BJ (cell line): ENCODE results near the gene LRRC49. TPM values are rescaled to one million over a fixed set of nuclear protein-coding genes. Genes with fewer than 3 reads are reported as not detected.
"Not testable (repeated sequence)": the region's sequence is repeated elsewhere in the genome, so short reads cannot be mapped to it uniquely, and the experiment has no call there.

Source experiments
- CTCF ChIA-PET: fragments of 350-600 bp; formaldehyde crosslinking; extraction: SDS; loops from one replicate; lab custom pipeline; 2021; ENCODE audit warnings: antibody characterized with exemption, inconsistent platforms; lab: Yijun Ruan, JAX
- POLR2A ChIA-PET: fragments of 300-600 bp; sonication (Branson Sonifier 250); formaldehyde crosslinking; extraction: SDS; loops from one replicate; lab custom pipeline; 2021; ENCODE audit warnings: antibody characterized with exemption; lab: Charles Lee
- DNase-seq: peaks from one replicate; pipeline ENCODE4 v3.0.0-alpha.2; 2011; ENCODE audit warnings: low read depth
- H3K27me3 ChIP-seq: 2 replicates; pipeline ENCODE4 v1.6.0; 2011; ENCODE audit warnings: low read length; ENCODE audit not compliant: control insufficient read depth, insufficient read depth
- H3K36me3 ChIP-seq: 2 replicates; pipeline ENCODE4 v1.5.1; 2011; ENCODE audit warnings: low read length; ENCODE audit not compliant: control insufficient read depth, insufficient read depth
- H3K4me3 ChIP-seq: 2 replicates; pipeline ENCODE4 v1.5.1; 2011; ENCODE audit warnings: low read depth, mild to moderate bottlenecking, control low read depth, low read length
- polyA plus RNA-seq: library from polyadenylated mRNA; depleted of rRNA; stranded (reverse); fragments of >200 nt; gene quantifications from 2 replicates; pipeline ENCODE4 v1.2.3, GENCODE V29; 2011
- TF ChIP-seq, protein P1 (sequence below): IDR thresholded peaks from 2 replicates; pipeline ENCODE4 v1.5.1; 2011; ENCODE audit warnings: low read depth, mild to moderate bottlenecking, control low read depth, inconsistent platforms, low read length, moderate library complexity; ENCODE audit not compliant: insufficient read depth

LRRC49 gene
- polyA plus RNA-seq, 1 experiment, result 6.2 TPM

DNA sequence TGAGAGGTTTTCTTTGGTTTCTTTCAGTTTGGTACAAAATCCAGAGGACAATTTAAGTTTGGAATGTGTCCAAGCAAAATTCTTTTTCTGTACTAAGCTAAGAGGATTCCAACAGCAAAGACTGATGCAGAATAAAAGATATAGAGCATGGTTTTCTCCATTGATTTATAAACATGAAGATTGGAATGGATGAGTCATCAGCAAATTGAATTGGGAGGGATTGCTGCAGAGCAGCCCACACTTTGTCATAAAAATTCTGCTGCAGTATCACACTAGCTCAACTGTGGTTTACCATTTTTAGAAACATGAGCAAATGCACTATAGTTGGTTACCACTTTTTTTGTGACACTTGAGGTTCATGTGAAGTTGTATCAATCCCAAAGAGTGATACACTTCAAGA, 22.6 kb upstream of the LRRC49 start:
- ChIA-PET CTCF (interaction anchor here (0.7 to 3.8 kb wide), 9 partner anchors 8 to 72 kb away, joined by 3 to 43 read pairs (median 6); partner anchors contain the start of gene LARP6), POLR2A (no interaction called here)
- TF ChIP-seq, protein P1, sequence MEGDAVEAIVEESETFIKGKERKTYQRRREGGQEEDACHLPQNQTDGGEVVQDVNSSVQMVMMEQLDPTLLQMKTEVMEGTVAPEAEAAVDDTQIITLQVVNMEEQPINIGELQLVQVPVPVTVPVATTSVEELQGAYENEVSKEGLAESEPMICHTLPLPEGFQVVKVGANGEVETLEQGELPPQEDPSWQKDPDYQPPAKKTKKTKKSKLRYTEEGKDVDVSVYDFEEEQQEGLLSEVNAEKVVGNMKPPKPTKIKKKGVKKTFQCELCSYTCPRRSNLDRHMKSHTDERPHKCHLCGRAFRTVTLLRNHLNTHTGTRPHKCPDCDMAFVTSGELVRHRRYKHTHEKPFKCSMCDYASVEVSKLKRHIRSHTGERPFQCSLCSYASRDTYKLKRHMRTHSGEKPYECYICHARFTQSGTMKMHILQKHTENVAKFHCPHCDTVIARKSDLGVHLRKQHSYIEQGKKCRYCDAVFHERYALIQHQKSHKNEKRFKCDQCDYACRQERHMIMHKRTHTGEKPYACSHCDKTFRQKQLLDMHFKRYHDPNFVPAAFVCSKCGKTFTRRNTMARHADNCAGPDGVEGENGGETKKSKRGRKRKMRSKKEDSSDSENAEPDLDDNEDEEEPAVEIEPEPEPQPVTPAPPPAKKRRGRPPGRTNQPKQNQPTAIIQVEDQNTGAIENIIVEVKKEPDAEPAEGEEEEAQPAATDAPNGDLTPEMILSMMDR, result no peak
- H3K27me3 ChIP-seq, result no peaks in the 10 kb centered on the region
- no peaks in the 10 kb centered on the region for H3K36me3 ChIP-seq
- H3K4me3 ChIP-seq, result no peak overlapping the region
- DNase-seq, result no peak

- H3K36me3 ChIP-seq, result not testable (repeated sequence)
Observed at GRCh38 chr15:70871490-70871889, 21.1 kb upstream of the LRRC49 start.

GRCh38 chr15:70873232-70874054, 19.2 kb upstream of the LRRC49 start:
- no peak for DNase-seq
- Histone ChIP-seq H3K36me3 (no peaks in the 10 kb centered on the region), H3K27me3 (no peaks in the 10 kb centered on the region), H3K4me3 (no peak overlapping the region)
- TF ChIP-seq, protein P1, result no peak
- ChIA-PET CTCF (interaction anchor here (1.0 to 4.0 kb wide), 9 partner anchors 12 to 192 kb away, joined by 4 to 84 read pairs (median 13); partner anchors contain the start of gene LARP6), POLR2A (no interaction called here)

More at GRCh38 chr15:70871490-70871889, 21.1 kb upstream of the LRRC49 start:
- H3K27me3 ChIP-seq, DNase-seq, POLR2A ChIA-PET, H3K4me3 ChIP-seq: not testable (repeated sequence)
- CTCF ChIA-PET, result interaction anchor here (3.8 kb wide), 1 partner anchor 47 kb away, joined by 43 read pairs; no protein-coding TSS in a partner anchor

GRCh38 chr15:70875001-70875782, 17.4 kb upstream of the LRRC49 start:
- POLR2A ChIA-PET, result no interaction called here

DNA sequence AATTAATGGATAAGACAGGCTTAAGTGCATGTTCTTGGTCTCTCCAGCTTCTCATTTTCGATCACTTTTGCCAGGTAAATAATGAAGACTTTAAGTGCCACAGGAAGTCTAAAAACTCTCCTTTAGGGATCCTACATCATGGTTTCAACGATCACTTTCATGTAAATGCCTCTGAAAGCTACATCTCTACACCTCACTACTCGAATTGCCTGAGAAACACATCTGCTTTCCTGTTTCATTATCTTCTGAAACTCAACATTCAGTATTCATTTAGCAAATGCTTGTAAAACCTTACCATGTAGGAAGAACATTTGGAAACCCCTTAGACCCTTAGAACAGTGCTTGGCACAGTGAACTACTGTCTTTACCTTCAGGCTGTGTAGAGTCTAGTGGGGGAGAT, 16.6 kb upstream of the LRRC49 start:
- TF ChIP-seq, protein P1, result no peak
- no peak for DNase-seq
- CTCF ChIA-PET, result interaction anchor here (2.0 to 4.0 kb wide), 5 partner anchors 9 to 64 kb away, joined by 10 to 84 read pairs (median 16); partner anchors contain the start of gene LARP6
- Histone ChIP-seq H3K4me3 (no peak overlapping the region), H3K27me3 (no peaks in the 10 kb centered on the region), H3K36me3 (no peaks in the 10 kb centered on the region)
- POLR2A ChIA-PET, result no interaction called here

More at GRCh38 chr15:70875001-70875782, 17.4 kb upstream of the LRRC49 start:
- no peak for DNase-seq
- CTCF ChIA-PET, result interaction anchor here (0.7 to 4.0 kb wide), 22 partner anchors 8 to 306 kb away, joined by 3 to 84 read pairs (median 5); partner anchors contain the start of gene LARP6
- Histone ChIP-seq H3K27me3 (no peaks in the 10 kb centered on the region), H3K4me3 (no peak overlapping the region), H3K36me3 (no peaks in the 10 kb centered on the region)
- TF ChIP-seq, protein P1, result peak; percentile 77
